ENCODE data around the gene STPG2. TPM values are rescaled to one million over a fixed set of nuclear protein-coding genes. Genes with fewer than 3 reads are reported as not detected.

Gene STPG2
- polyA plus RNA-seq, 1 donor = 0.36 TPM

DNA sequence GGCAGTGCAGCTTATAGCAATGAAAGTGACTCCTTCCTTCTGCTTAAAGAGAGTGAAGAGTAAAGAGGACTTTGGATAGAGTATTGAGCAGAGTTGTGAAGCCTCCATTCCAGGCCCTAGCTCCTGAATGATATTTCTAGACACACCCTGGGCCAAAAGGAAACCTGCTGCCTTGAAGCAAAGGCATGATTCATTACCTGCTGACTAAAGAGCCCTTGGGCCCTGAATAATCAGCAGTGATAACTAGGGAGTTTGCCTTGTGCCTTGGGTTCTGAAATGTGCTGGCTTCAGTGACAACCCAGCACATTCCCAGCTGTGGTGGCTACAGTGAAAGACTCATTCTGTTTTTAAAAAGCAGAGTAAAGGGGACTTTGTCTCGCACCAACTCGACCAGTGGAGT is 49.2 kb downstream of the STPG2 start:
- H3K36me3 ChIP-seq (ENCODE audit: control insufficient read depth, insufficient read depth, low read length) = no peaks in the 10 kb centered on the region
- no peaks in the 10 kb centered on the region for H3K27me3 ChIP-seq (ENCODE audit: control insufficient read depth, insufficient read depth, low read length)
- peak overlapping the region; percentile 98 for H3K27ac ChIP-seq (ENCODE audit: low read length)
- no peaks in the 10 kb centered on the region for H3K9me3 ChIP-seq (ENCODE audit: control insufficient read depth, low read depth, low read length)
- H3K4me1 ChIP-seq (ENCODE audit: control insufficient read depth, insufficient read depth, low read length) = peaks cover 14% of the 10 kb centered on the region
- no CpG with 5 or more reads among the region's 2 CpGs for WGBS (ENCODE audit: insufficient coverage, low lambda C conversion rate)
- no peak overlapping the region for H3K4me3 ChIP-seq (ENCODE audit: low read length)
- DNase-seq = peak; percentile 77 to 86

DNA sequence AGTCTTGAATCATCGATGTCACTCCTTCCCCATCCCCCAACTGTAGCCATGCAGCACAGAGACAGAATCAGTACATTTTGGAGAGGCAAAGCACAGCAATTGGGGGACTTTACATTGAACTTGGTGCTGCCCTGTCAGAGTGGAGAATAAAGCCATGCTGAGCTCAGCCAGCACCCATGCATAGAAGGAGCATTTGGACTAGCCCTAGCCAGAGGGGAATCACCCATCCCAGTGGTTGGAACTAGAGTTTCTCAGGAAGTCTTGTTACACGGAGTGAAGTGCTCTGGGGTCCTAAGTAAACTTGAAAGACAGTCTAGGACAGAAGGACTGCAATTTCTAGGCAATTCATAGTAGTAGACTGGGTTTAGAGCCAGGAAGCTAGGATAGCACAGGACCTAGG is 49.6 kb downstream of the STPG2 start:
- Histone ChIP-seq H3K4me1 (ENCODE audit: control insufficient read depth, insufficient read depth, low read length) (peaks cover 14% of the 10 kb centered on the region), H3K9me3 (ENCODE audit: control insufficient read depth, low read depth, low read length) (no peaks in the 10 kb centered on the region), H3K27me3 (ENCODE audit: control insufficient read depth, insufficient read depth, low read length) (no peaks in the 10 kb centered on the region), H3K27ac (ENCODE audit: low read length) (peak overlapping the region; percentile 73), H3K4me3 (ENCODE audit: low read length) (no peak overlapping the region), H3K36me3 (ENCODE audit: control insufficient read depth, insufficient read depth, low read length) (no peaks in the 10 kb centered on the region)
- no CpG with 5 or more reads among the region's 2 CpGs for WGBS (ENCODE audit: insufficient coverage, low lambda C conversion rate)
- DNase-seq = no peak

DNA sequence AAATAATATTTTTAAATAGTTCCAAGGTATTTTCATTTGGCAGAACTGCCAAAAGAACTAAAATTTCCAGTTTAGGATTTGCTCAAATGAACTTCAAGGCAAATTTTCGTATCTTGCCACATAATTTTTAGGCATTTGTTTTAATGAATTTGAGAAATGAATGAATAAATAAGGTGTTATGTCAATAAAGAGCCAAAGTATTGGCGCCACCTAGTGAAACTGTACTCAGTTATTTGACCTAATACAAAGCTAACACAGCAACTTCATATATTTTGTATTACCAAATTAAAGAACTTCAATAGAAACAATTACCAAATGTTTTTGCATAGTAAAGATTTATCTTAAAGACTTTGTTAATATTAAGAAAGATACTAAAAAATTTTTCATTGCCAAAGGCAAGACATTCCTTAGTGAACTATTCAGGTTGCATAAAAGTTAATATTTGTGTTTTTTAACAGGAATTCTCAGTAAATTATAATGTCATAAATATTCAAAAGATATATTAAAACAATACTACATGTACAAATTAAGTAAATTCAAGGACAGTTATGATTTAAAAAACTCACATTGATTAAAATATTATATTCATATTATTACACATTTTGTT is 50.3 kb downstream of the STPG2 start:
- Histone ChIP-seq H3K9me3 (ENCODE audit: control insufficient read depth, low read depth, low read length) (no peaks in the 10 kb centered on the region), H3K36me3 (ENCODE audit: control insufficient read depth, insufficient read depth, low read length) (no peaks in the 10 kb centered on the region), H3K4me1 (ENCODE audit: control insufficient read depth, insufficient read depth, low read length) (peaks cover 14% of the 10 kb centered on the region), H3K4me3 (ENCODE audit: low read length) (no peak overlapping the region), H3K27ac (ENCODE audit: low read length) (no peak overlapping the region), H3K27me3 (ENCODE audit: control insufficient read depth, insufficient read depth, low read length) (no peaks in the 10 kb centered on the region)
- WGBS (ENCODE audit: insufficient coverage, low lambda C conversion rate) = no CpG with 5 or more reads among the region's 2 CpGs
- peak; percentile 7 to 12 for DNase-seq

DNA sequence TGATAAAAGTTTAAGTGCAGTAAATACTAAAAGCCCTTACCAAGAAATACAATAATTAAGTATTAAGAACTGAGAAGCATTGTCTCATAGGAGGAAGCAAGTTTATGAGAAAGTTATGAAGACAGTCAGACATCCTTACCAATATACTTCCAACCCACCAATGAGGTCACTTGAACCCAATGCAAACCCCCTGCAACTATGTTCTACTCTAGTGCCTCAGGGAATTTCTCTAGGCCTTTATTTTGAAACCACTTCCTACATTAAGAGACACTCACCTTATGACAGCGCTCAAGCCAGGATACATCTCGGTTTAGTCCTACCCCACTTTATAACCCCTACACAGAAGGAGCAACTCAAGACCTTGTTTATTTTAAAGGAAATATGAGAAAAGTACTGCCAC is 61.3 kb downstream of the STPG2 start:
- no peak overlapping the region for H3K27ac ChIP-seq (ENCODE audit: low read length)
- H3K36me3 ChIP-seq (ENCODE audit: control insufficient read depth, insufficient read depth, low read length) = no peaks in the 10 kb centered on the region
- no peaks in the 10 kb centered on the region for H3K27me3 ChIP-seq (ENCODE audit: control insufficient read depth, insufficient read depth, low read length)
- WGBS (ENCODE audit: insufficient coverage, low lambda C conversion rate) = 100% methylated on average over 1 of the region's 2 CpGs
- no peaks in the 10 kb centered on the region for H3K4me1 ChIP-seq (ENCODE audit: control insufficient read depth, insufficient read depth, low read length)
- no peak overlapping the region for H3K4me3 ChIP-seq (ENCODE audit: low read length)
- no peaks in the 10 kb centered on the region for H3K9me3 ChIP-seq (ENCODE audit: control insufficient read depth, low read depth, low read length)
- DNase-seq = no peak

DNA sequence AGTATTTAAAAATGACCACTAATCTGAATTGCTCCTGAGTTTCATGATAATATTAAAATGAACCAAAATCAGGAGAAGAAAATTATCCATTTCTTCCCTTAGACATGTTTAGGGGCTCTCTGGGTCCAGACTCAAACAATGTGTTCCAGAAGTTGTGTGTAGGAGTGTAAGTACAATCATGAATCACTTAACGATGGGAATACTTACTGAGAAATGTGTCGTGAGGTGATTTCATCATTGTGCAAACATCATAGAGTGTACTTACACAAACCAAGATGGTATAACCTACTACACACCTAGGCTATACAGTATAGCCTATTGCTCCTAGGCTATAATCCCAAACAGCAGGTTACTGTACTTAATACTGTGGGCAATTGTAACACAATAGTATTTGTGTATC is 74.8 kb downstream of the STPG2 start:
- no peak overlapping the region for H3K27ac ChIP-seq (ENCODE audit: low read length)
- H3K27me3 ChIP-seq (ENCODE audit: control insufficient read depth, insufficient read depth, low read length) = no peaks in the 10 kb centered on the region
- 40% methylated on average over 1 of the region's 2 CpGs for WGBS (ENCODE audit: insufficient coverage, low lambda C conversion rate)
- H3K36me3 ChIP-seq (ENCODE audit: control insufficient read depth, insufficient read depth, low read length) = no peaks in the 10 kb centered on the region
- no peaks in the 10 kb centered on the region for H3K9me3 ChIP-seq (ENCODE audit: control insufficient read depth, low read depth, low read length)
- H3K4me1 ChIP-seq (ENCODE audit: control insufficient read depth, insufficient read depth, low read length) = no peaks in the 10 kb centered on the region
- H3K4me3 ChIP-seq (ENCODE audit: low read length) = no peak overlapping the region
- DNase-seq = no peak

DNA sequence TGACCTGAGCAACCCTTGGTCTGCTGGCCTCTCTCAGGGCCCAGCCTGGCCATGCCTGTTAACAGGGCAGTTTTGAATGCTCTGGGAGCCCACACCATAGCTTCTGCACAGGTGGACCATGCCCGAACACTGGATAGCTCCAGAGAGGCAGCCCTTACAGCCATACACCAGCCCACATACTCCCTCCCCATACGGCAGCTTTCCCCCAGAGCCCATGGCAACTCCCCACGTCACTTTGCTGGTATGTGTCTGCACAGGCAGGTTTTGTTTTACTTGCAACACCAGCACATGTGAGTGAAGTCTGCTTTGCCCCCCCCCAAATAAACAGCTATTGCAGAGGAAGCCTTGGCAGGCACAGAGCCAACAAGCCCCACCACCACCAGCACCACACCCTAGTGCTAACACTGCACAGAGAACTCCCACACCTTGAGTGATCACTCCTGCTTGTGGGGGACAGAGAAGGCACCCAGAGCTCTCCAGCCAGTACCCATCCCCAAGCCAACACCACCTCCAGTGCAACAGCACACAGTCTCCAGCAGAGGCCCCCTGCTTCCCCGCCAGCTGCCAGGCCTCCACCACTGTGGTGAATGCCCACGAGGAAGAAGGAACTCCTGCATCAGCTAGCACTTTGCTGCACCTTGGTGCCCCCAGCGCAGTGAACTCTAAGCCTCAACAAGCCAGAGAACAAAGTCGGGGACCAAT is 87.3 kb downstream of the STPG2 start:
- Histone ChIP-seq H3K36me3 (ENCODE audit: control insufficient read depth, insufficient read depth, low read length) (no peaks in the 10 kb centered on the region), H3K27ac (ENCODE audit: low read length) (no peak overlapping the region), H3K4me3 (ENCODE audit: low read length) (no peak overlapping the region), H3K4me1 (ENCODE audit: control insufficient read depth, insufficient read depth, low read length) (no peaks in the 10 kb centered on the region), H3K27me3 (ENCODE audit: control insufficient read depth, insufficient read depth, low read length) (no peaks in the 10 kb centered on the region), H3K9me3 (ENCODE audit: control insufficient read depth, low read depth, low read length) (no peaks in the 10 kb centered on the region)
- DNase-seq = no peak
- WGBS (ENCODE audit: insufficient coverage, low lambda C conversion rate) = no CpG with 5 or more reads among the region's 7 CpGs

DNA sequence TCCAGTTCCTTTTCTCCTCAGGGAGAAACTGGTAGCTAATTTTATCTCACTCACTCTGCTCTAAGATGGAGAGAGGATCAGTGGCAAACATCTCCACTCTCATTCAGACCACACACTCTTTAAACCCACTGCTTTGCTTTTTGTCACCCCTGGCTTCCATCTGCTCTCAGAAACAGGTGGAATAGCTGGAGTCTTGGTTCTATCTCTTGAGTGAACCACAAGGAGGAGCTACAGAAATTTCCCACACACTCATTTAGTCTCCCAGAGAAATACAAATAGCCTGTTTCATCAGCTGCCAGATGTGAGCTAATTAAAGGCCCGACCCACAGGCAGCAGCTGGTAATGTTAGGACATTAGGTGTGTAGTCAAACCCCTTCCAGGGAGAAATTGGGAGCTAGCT is 96.6 kb downstream of the STPG2 start:
- Histone ChIP-seq H3K27me3 (ENCODE audit: control insufficient read depth, insufficient read depth, low read length) (no peaks in the 10 kb centered on the region), H3K27ac (ENCODE audit: low read length) (no peak overlapping the region), H3K4me3 (ENCODE audit: low read length) (no peak overlapping the region), H3K36me3 (ENCODE audit: control insufficient read depth, insufficient read depth, low read length) (no peaks in the 10 kb centered on the region), H3K4me1 (ENCODE audit: control insufficient read depth, insufficient read depth, low read length) (no peaks in the 10 kb centered on the region), H3K9me3 (ENCODE audit: control insufficient read depth, low read depth, low read length) (no peaks in the 10 kb centered on the region)
- WGBS (ENCODE audit: insufficient coverage, low lambda C conversion rate) = no CpG with 5 or more reads among the region's 1 CpG
- no peak for DNase-seq

DNA sequence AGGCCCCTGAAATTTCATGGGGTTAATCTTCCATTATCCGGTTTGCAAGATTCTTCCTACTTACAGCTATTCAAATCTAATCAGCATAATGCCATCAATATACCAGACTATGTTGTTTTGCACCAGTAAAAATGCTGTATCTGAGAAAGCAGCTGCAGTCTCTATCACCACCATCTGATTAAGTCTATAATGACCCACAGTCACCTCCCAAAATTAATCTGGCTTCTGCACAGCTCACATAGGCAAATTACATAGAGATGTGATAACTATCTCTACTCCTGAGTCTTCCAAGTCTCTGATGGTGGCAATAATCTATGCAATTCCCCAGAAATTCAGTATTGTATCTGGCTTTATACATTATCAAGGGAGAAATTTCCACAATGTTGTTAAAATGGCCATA is 113.2 kb downstream of the STPG2 start:
- H3K4me1 ChIP-seq (ENCODE audit: control insufficient read depth, insufficient read depth, low read length) = no peaks in the 10 kb centered on the region
- H3K27ac ChIP-seq (ENCODE audit: low read length) = no peak overlapping the region
- no CpG with 5 or more reads among the region's 1 CpG for WGBS (ENCODE audit: insufficient coverage, low lambda C conversion rate)
- no peak for DNase-seq
- H3K27me3 ChIP-seq (ENCODE audit: control insufficient read depth, insufficient read depth, low read length) = no peaks in the 10 kb centered on the region
- H3K9me3 ChIP-seq (ENCODE audit: control insufficient read depth, low read depth, low read length) = no peaks in the 10 kb centered on the region
- H3K36me3 ChIP-seq (ENCODE audit: control insufficient read depth, insufficient read depth, low read length) = no peaks in the 10 kb centered on the region
- H3K4me3 ChIP-seq (ENCODE audit: low read length) = no peak overlapping the region

DNA sequence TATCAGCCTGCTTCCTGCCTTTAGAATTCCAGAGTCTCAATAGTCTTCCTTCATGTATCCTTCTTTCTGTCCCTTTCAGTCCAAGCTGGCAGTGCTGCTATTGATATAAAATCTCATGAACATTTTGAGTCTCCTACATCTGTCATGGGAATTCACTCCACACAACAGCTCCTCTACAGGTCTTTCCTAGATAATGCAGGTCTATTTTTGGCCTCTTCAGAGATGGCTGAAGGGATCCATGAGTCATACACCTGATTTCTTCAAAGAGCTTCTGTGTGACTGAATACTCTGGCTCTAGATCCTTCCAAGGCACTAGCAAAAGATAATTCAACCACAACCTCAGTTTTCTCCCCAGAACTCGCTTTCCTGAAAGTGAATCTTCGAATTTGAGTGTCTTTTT is 115.4 kb downstream of the STPG2 start:
- Histone ChIP-seq H3K27me3 (ENCODE audit: control insufficient read depth, insufficient read depth, low read length) (no peaks in the 10 kb centered on the region), H3K4me1 (ENCODE audit: control insufficient read depth, insufficient read depth, low read length) (no peaks in the 10 kb centered on the region), H3K36me3 (ENCODE audit: control insufficient read depth, insufficient read depth, low read length) (no peaks in the 10 kb centered on the region), H3K27ac (ENCODE audit: low read length) (no peak overlapping the region), H3K4me3 (ENCODE audit: low read length) (no peak overlapping the region), H3K9me3 (ENCODE audit: control insufficient read depth, low read depth, low read length) (peaks cover 5% of the 10 kb centered on the region)
- WGBS (ENCODE audit: insufficient coverage, low lambda C conversion rate) = 83% methylated on average over 1 of the region's 2 CpGs
- no peak for DNase-seq

DNA sequence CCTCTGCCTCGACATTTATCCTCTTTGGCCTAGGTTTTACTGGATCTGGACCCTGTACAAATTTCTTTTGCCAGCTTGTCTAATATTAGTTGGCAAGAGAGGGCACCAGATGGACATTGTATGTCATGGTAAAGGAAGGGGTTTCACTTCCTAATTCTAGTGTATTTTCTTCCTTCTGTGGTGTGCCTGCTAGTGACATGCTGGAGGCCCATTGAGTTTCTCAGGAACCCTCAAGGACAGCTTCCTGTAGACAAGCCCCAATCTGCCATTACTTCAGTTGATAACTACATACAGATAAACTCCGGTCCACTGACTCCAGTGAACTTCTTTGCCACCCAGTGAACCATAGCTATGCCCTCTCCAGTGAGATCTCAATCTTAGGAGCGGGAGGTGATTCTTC is 116.9 kb downstream of the STPG2 start:
- H3K27me3 ChIP-seq (ENCODE audit: control insufficient read depth, insufficient read depth, low read length) = no peaks in the 10 kb centered on the region
- H3K4me3 ChIP-seq (ENCODE audit: low read length) = no peak overlapping the region
- no peaks in the 10 kb centered on the region for H3K36me3 ChIP-seq (ENCODE audit: control insufficient read depth, insufficient read depth, low read length)
- 93% methylated on average over 2 of the region's 3 CpGs for WGBS (ENCODE audit: insufficient coverage, low lambda C conversion rate)
- no peak for DNase-seq
- H3K27ac ChIP-seq (ENCODE audit: low read length) = no peak overlapping the region
- no peaks in the 10 kb centered on the region for H3K4me1 ChIP-seq (ENCODE audit: control insufficient read depth, insufficient read depth, low read length)
- H3K9me3 ChIP-seq (ENCODE audit: control insufficient read depth, low read depth, low read length) = peaks cover 5% of the 10 kb centered on the region
